Activated gamma-delta T cell (primary cell): ENCODE measurements around the gene TNK1.
"Not testable (repeated sequence)": the region's sequence is repeated elsewhere in the genome, so short reads cannot be mapped to it uniquely, and the experiment has no call there.

ENCODE experiments used
- DNase-seq: peaks from one replicate; lab custom pipeline; 2025; lab: John Stamatoyannopoulos, UW

TNK1 gene

DNA sequence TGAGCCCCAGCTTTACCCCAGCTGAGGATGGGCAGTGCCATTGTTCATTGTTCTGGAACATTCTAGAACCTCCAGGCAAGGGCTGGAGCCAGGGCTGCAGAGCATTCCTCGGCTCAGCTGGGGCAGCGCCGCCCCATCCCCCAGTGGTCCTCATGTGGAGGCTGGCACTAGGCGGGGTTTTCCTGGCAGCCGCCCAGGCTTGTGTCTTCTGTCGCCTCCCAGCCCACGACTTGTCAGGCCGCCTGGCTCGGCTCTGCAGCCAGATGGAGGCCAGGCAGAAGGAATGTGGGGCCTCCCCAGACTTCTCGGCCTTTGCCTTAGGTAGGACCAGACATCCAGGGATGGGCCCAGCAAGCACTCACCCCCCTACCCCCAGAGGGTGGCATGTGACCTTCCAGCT lies 25.8 kb upstream of the TNK1 start, which contains the start of gene TMEM95:
Gene TMEM95, plus strand, starts transcription at position 104 of the 400 bp plus-strand sequence. Its CDS starts 49 bp downstream, at position 153.
- no peak for DNase-seq

DNA sequence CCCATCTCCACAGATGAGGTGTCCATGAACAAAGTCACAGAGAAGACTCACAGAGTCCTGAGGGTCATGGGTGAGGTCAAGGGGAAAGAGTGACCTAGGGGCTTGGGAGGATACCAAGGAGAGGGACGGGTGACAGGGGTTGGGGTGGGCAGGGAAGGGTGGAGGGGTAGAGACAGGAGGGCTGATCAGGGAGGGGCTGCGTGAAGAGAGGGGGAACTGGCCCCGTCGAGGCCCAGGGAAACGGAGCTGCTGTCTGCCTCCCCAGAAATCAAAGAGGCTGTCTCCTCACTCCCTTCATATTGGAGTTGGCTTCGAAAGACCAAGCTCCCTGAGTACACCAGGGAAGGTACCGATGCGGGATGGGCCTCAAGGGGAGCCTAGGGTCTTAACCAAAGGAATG lies 25.3 kb upstream of the TNK1 start:
- no peak for DNase-seq

- peak; percentile 46 for DNase-seq
Observed at GRCh38 chr17:7356072-7356549, 24.8 kb upstream of the TNK1 start.

GRCh38 chr17:7356756-7357155 lies 24.1 kb upstream of the TNK1 start:
- DNase-seq = no peak

DNA sequence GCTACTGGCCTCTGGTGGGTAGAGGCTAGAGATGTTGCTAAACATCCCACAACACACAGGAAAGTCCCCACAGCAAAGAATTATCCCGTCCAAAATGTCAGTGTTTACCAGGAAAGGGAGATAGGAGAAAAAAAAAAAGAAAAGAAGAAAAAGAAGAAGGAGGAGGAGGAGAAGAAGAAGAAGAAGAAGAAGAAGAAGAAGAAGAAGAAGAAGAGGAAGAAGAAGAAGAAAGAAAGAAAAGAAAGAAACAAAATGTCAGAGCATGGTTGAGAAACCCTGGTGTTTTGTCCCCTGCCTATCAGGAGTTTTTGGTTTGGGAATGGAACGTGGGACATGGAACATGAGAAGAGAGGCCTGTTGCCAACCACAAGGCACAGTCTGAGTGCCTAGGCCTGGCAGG lies 23.5 kb upstream of the TNK1 start:
- no peak for DNase-seq

GRCh38 chr17:7361906-7362305 lies 19.0 kb upstream of the TNK1 start:
- DNase-seq = no peak

DNA sequence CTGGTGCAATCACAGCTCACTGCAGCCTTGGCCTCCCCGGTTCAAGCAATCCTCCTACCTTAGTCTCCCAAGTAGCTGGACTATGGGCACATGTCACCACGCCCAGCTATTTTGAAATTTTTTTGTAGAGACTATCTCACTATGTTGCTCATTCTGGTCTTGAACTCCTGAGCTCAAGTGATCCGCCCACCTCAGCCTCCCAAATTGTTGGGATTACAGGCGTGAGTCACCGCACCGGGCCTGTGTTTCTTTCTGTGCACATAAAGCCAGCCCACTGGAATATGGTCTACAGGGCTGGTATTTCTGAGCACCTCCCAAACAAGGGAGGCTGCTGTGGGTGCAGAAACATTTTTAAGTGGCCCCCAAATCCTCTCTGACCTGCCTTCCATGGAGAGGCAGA lies 17.6 kb upstream of the TNK1 start:
- DNase-seq = no peak

DNA sequence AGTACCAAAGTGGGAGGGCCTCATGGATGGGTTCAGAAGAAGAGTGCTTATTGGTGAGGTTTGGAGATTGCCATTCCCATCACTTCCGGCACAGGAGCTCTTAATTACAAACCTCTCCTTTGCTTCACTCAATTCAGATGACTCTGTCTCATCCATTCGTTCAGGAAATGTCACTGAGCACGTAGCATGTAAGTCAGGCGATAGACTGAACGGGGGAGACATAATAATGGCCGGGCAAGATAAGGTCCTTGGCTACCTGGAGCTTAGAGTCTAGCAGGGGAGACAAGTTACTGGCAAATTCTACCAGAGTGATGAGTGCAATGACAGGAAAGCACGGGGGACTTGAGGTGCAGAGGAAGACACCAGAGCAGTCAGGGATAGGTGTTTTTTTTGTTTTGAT lies 14.9 kb upstream of the TNK1 start:
- not testable (repeated sequence) for DNase-seq

DNA sequence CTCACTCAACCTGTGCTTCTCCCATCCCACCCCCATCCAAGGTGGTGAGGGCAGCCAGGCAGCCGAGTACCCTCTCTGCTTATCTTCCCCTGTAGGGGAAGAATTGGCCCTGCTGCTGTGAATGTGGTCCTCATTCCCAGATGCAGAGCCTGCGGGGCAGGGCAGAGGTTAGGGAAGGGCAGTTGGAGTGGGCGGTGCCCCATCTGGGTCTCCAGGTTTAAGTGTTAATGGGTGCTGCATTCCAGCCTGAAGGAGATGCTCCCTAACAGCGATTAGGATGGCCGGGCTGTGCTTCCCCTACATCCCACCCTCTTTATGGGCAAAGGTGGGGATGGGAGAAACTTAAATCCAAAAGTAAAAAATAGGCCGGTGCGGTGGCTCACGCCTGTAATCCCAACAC lies 13.8 kb upstream of the TNK1 start:
- no peak for DNase-seq

DNA sequence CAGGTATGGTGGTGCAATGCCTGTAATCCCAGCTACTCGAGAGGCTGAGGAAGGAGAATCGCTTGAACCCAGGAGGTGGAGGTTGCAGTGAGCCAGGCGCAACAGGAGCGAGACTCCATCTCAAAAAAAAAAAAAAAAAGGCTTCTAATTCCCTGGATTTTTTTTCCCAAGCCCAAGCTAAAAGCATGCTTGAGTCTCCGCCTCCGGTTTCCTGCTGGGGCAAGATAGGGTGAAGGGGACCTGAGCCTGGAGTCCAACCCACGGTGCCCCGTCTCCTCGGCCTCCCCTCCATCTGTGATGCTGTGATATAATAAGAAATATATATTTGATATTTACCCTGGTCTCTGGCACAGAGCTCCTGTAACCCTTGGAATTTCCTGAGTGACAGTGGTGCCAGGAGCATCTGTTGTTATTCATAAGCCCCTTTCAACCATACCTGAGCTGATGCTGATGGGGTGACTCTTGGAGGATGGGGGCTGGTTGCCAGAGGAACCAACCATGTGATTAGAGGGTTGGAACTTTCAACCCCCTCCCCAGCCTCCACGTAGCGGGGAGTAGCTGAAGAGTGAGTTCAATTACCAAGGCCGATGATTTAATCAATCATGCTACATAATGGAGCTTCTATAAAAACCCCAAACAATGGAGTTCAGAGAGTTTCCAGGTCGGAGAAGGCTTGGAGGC lies 12.8 kb upstream of the TNK1 start:
- DNase-seq = no peak

DNA sequence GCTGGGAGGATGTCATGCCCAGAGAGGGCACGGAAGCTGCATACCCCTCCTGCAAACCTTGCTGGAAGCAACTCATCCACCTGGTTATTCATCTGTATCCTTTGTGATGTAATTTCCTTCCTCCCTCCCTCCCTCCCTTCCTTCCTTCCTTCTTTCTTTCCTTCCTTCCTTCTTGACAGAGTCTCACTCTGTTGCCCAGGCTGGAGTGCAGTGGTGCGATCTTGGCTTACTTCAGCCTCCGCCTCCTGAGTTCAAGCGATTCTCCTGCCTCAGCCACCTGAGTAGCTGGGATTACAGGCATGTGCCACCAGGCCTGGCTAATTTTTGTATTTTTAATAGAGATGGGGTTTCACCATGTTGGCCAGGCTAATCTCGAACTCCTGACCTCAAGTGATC lies 12.3 kb upstream of the TNK1 start:
- not testable (repeated sequence) for DNase-seq

DNA sequence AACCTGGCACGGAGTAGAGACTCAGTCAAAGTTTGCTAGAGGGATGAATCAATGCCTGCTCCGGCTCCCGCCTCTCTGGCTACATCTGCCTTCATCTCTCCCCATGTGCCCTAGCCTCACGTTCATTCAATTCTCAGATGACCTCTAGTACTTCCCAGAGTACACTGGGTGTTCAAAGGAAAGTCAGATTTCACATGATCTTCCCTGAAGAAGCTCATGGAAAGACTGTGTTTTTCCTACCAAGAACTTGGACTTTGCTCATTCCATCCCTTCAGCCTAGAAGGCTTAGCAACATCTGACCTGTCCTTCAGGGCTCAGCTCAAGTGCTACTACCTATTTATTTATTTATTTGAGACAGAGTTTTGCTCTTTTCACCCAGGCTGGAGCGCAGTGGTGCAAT lies 11.1 kb upstream of the TNK1 start:
- no peak for DNase-seq

- DNase-seq = no peak
Observed at GRCh38 chr17:7370853-7371252, 10.0 kb upstream of the TNK1 start.

GRCh38 chr17:7374353-7374752 lies 6.5 kb upstream of the TNK1 start:
- DNase-seq = no peak

DNA sequence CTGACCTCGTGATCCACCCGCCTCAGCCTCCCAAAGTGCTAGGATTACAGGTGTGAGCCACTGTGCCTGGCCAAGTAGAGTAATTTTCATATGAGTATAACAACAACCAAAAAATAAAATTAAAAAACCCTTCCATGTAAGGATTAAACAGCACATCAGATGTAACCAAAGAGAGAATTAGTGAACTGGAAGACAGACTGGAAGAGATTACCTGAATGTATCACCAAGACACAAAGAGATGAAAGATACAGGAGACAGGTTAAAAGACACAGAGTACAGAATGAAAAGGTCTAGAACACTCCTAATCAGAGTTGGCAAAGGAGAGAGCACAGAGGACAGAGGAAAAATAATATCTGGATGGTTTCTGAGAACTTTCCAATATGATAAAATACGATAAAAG lies 1.8 kb upstream of the TNK1 start:
- DNase-seq = no peak

- DNase-seq = no peak
Observed at GRCh38 chr17:7380321-7380720, 568 bp upstream of the TNK1 start.

GRCh38 chr17:7382901-7383300 lies 2.0 kb downstream of the TNK1 start:
- DNase-seq = no peak

DNA sequence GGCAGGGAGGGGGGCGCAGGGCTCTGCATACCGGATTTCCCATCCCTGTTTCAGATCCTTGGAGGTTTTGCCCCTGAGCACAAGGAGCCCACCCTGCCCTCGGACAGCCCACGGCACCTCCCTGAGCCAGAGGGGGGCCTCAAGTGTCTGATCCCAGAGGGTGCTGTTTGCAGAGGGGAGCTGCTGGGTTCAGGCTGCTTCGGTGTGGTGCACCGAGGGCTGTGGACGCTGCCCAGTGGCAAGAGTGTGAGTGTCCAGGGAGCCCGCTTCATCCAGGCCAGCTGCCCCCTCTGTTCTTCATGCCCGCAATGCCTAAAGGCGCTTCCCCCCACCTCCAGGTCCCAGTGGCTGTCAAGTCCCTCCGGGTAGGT lies 2.5 kb downstream of the TNK1 start:
- DNase-seq = no peak

- DNase-seq = peak; percentile 67
Observed at GRCh38 chr17:7383742-7384488, 3.0 kb downstream of the TNK1 start.

- no peak for DNase-seq
Observed at GRCh38 chr17:7384489-7385081, 3.7 kb downstream of the TNK1 start.

GRCh38 chr17:7388856-7389255 lies 8.0 kb downstream of the TNK1 start:
- no peak for DNase-seq

- DNase-seq = no peak
Observed at GRCh38 chr17:7389924-7390910, 9.3 kb downstream of the TNK1 start.
